Measurements from ENCODE around the gene SRPK3. TPM values are rescaled to one million over a fixed set of nuclear protein-coding genes. Genes with fewer than 3 reads are reported as not detected.
"Not testable (repeated sequence)": the region's sequence is repeated elsewhere in the genome, so short reads cannot be mapped to it uniquely, and the experiment has no call there.

Gene SRPK3
- polyA plus RNA-seq, 1 of the 3 experiments (the other 2 are of a cell fraction): 0.74 TPM

DNA sequence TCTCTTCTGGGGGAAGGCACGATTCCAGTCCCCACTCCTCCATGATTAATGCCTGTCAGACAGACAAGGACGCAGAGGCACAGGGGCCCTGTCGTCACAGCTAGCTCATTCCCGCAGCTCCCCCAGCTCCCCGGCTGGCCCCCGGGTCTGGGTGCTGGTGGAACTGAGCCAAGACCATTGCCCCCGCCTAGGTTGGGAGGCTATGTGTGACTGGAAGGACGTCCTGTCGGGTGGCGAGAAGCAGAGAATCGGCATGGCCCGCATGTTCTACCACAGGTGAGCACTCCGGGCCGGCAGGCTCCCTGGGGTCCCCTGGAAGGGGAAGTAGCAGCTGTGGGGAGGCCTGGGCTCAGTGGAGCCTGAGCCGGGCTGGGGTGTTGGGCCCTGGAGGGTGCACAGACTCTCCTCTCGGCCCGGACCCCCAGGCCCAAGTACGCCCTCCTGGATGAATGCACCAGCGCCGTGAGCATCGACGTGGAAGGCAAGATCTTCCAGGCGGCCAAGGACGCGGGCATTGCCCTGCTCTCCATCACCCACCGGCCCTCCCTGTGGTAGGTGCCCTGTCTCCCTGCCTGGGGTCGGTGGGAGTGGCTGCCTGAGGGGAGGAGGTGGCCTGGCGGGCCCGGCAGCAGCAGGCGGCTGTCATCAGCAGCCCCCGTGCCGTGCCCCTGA is 37.9 kb upstream of the SRPK3 start:
- POLR2A ChIA-PET, CTCF ChIA-PET: not testable (repeated sequence)

DNA sequence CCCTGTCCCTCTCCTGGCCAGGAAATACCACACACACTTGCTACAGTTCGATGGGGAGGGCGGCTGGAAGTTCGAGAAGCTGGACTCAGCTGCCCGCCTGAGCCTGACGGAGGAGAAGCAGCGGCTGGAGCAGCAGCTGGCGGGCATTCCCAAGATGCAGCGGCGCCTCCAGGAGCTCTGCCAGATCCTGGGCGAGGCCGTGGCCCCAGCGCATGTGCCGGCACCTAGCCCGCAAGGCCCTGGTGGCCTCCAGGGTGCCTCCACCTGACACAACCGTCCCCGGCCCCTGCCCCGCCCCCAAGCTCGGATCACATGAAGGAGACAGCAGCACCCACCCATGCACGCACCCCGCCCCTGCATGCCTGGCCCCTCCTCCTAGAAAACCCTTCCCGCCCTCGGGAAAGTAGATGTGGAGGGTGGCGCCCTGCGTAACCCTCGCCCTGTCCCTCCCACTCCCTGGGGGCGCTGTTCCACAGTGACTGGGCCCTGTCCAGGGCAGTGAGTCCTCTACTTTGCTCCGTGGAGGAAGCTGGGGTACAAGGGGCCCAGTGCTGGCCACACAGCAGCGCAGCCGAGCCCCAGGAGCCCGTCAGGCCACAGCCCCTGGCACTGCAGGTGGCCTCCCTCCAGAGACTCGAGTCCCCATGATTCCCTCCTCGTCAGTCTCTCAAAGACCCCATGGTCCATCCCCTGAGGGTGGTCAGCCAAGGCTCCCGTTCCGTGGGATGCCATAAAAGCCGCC is 37.2 kb upstream of the SRPK3 start:
- H3K4me3 ChIP-seq (ENCODE audit: low read depth in 2 of 2, low read length in 1 of 2); H3K27me3 ChIP-seq (ENCODE audit: insufficient read depth); DNase-seq; H3K4me1 ChIP-seq (ENCODE audit: control insufficient read depth in 1 of 2, insufficient read depth in 2 of 2, low read depth in 1 of 2, low read length in 1 of 2); CTCF ChIA-PET; H4K20me1 ChIP-seq (ENCODE audit: insufficient read depth); H3K9ac ChIP-seq; H3K36me3 ChIP-seq (replicated peaks in 1 of 2; ENCODE audit: control insufficient read depth in 1 of 2, insufficient read depth in 2 of 2, low read length in 1 of 2); POLR2A ChIA-PET; H3K9me3 ChIP-seq; H3K4me2 ChIP-seq; H2AFZ ChIP-seq (ENCODE audit: low read depth); H3K27ac ChIP-seq (ENCODE audit: low read depth in 2 of 2, low read length in 1 of 2); H3K9me2 ChIP-seq; H3K79me2 ChIP-seq (ENCODE audit: insufficient read depth); H3F3A ChIP-seq (replicated peaks; ENCODE audit: insufficient read depth): not testable (repeated sequence)
- 49% methylated on average over 7 of the region's 35 CpGs for WGBS (ENCODE audit: low lambda C conversion rate)

More for the DNA sequence above, 37.9 kb upstream of the SRPK3 start:
- H3K4me2 ChIP-seq; H3K27me3 ChIP-seq (ENCODE audit: insufficient read depth); H3K79me2 ChIP-seq (ENCODE audit: insufficient read depth); H3K9me2 ChIP-seq; H4K20me1 ChIP-seq (ENCODE audit: insufficient read depth); H3K36me3 ChIP-seq (replicated peaks in 1 of 2; ENCODE audit: control insufficient read depth in 1 of 2, insufficient read depth in 2 of 2, low read length in 1 of 2); H3K4me1 ChIP-seq (ENCODE audit: control insufficient read depth in 1 of 2, insufficient read depth in 2 of 2, low read depth in 1 of 2, low read length in 1 of 2); H3K9me3 ChIP-seq; H3K27ac ChIP-seq (ENCODE audit: low read depth in 2 of 2, low read length in 1 of 2); DNase-seq; H2AFZ ChIP-seq (ENCODE audit: low read depth); H3K9ac ChIP-seq; H3F3A ChIP-seq (replicated peaks; ENCODE audit: insufficient read depth); H3K4me3 ChIP-seq (ENCODE audit: low read depth in 2 of 2, low read length in 1 of 2): not testable (repeated sequence)
- no CpG with 5 or more reads among the region's 32 CpGs for WGBS (ENCODE audit: low lambda C conversion rate)

DNA sequence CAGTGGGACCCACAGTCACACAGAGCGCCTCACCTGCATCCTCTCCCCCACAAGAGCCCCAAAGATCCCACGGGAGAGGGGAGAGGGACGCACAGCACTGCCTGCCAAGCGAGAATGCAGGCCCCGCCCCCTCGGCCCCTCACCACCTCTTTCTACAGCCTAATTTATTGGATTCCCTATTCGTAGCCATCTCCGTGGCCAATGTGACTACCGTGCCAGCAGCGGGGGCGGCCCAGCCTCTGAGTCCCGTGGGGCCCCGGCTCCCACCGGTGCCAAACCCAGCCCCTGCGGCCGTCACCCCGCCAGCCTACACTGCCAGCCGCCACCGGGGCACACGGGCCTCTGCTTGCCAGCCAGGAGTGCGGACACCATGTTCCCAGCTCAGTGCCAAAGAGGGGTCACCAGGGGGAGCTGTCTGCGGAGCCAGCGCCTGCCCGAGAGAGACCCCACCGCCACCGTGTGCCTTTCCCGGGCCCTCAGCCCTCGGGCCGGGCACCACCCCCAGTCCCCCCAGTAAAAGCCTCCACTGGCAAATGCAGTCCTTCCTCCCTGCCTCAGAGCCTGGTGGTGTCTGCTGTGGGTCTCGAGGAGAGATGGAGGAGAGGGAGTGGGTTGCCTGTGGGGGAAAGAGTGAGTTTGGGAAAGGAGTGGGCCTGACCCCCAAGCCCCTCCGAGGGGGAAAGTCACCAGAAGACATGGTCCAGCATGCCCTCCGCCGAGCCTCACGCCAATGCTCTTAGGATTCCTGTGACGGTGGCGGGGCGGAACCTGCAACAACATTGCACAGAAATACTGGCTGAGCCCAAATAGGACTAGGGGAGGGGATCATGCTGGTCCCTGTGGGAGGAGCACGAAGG is 36.4 kb upstream of the SRPK3 start:
- Histone ChIP-seq H3K79me2 (ENCODE audit: insufficient read depth) (no peaks in the 10 kb centered on the region), H2AFZ (ENCODE audit: low read depth) (no peak overlapping the region), H3K4me2 (no peak overlapping the region), H3K9ac (no peak overlapping the region), H3F3A (replicated peaks; ENCODE audit: insufficient read depth) (no peaks in the 10 kb centered on the region), H3K9me3 (no peaks in the 10 kb centered on the region), H3K36me3 (replicated peaks in 1 of 2; ENCODE audit: control insufficient read depth in 1 of 2, insufficient read depth in 2 of 2, low read length in 1 of 2) (peaks cover 0 to 2% of the 10 kb centered on the region in 2 experiments), H3K4me1 (ENCODE audit: control insufficient read depth in 1 of 2, insufficient read depth in 2 of 2, low read depth in 1 of 2, low read length in 1 of 2) (no peaks in the 10 kb centered on the region; a peak in 1 of 4 replicates), H3K4me3 (ENCODE audit: low read depth in 2 of 2, low read length in 1 of 2) (no peak overlapping the region), H3K9me2 (no peaks in the 10 kb centered on the region), H4K20me1 (ENCODE audit: insufficient read depth) (no peaks in the 10 kb centered on the region), H3K27ac (ENCODE audit: low read depth in 2 of 2, low read length in 1 of 2) (no peak overlapping the region), H3K27me3 (ENCODE audit: insufficient read depth) (no peaks in the 10 kb centered on the region; the same call in none of the 2 replicates)
- 40% methylated on average over 24 of the region's 38 CpGs for WGBS (ENCODE audit: low lambda C conversion rate)
- TF ChIP-seq USF2 (IDR thresholded peaks at IDR 0.05; ENCODE audit: borderline replicate concordance, low read depth, low read length) (no peak), SMC3 (IDR thresholded peaks at IDR 0.05; ENCODE audit: low read depth, low read length) (peak; percentile 21; the same call in 1 of the 2 replicates)
- ChIA-PET CTCF (no interaction called here), POLR2A (no interaction called here)
- peak; percentile 65 for DNase-seq

- H3F3A ChIP-seq (replicated peaks; ENCODE audit: insufficient read depth); DNase-seq; H3K9me3 ChIP-seq; H3K4me2 ChIP-seq; H3K4me3 ChIP-seq (ENCODE audit: low read depth in 2 of 2, low read length in 1 of 2); H3K27me3 ChIP-seq (ENCODE audit: insufficient read depth); H3K27ac ChIP-seq (ENCODE audit: low read depth in 2 of 2, low read length in 1 of 2); H3K9ac ChIP-seq; H3K79me2 ChIP-seq (ENCODE audit: insufficient read depth); H3K36me3 ChIP-seq (replicated peaks in 1 of 2; ENCODE audit: control insufficient read depth in 1 of 2, insufficient read depth in 2 of 2, low read length in 1 of 2); CTCF ChIA-PET; H2AFZ ChIP-seq (ENCODE audit: low read depth); POLR2A ChIA-PET; H4K20me1 ChIP-seq (ENCODE audit: insufficient read depth); H3K4me1 ChIP-seq (ENCODE audit: control insufficient read depth in 1 of 2, insufficient read depth in 2 of 2, low read depth in 1 of 2, low read length in 1 of 2); H3K9me2 ChIP-seq: not testable (repeated sequence)
- 67% methylated on average over 7 of the region's 12 CpGs for WGBS (ENCODE audit: low lambda C conversion rate)
Observed at GRCh38 chrX:153745067-153745433, 35.8 kb upstream of the SRPK3 start.
